Hepatocyte (in vitro differentiated cells): ENCODE data around the gene PMS1.

ENCODE experiments used
- CTCF ChIP-seq: fragments of 200-600 bp; sonication (generic); IDR thresholded peaks from 2 replicates; pipeline ENCODE4 v1.5.1; 2016; ENCODE audit warnings: antibody characterized with exemption, mild to moderate bottlenecking; ENCODE audit not compliant: poor library complexity
- EZH2phosphoT487 ChIP-seq: fragments of 200-600 bp; sonication (generic); IDR thresholded peaks from one replicate; pipeline ENCODE4 v1.6.1; 2018; ENCODE audit warnings: antibody characterized with exemption, mild to moderate bottlenecking, low read depth, moderate library complexity; ENCODE audit not compliant: unreplicated experiment, severe bottlenecking

GRCh38 chr2:189880832-189881492 lies 96.7 kb downstream of the PMS1 start:
- TF ChIP-seq CTCF (no peak), EZH2phosphoT487 (no peak)
